Measurements from ENCODE around the gene KRTAP10-11. TPM values are rescaled to one million over a fixed set of nuclear protein-coding genes. Genes with fewer than 3 reads are reported as not detected.

The KRTAP10-11 gene
- total and polyA plus RNA-seq, 8 donors = not detected

- TF ChIP-seq, protein P1, sequence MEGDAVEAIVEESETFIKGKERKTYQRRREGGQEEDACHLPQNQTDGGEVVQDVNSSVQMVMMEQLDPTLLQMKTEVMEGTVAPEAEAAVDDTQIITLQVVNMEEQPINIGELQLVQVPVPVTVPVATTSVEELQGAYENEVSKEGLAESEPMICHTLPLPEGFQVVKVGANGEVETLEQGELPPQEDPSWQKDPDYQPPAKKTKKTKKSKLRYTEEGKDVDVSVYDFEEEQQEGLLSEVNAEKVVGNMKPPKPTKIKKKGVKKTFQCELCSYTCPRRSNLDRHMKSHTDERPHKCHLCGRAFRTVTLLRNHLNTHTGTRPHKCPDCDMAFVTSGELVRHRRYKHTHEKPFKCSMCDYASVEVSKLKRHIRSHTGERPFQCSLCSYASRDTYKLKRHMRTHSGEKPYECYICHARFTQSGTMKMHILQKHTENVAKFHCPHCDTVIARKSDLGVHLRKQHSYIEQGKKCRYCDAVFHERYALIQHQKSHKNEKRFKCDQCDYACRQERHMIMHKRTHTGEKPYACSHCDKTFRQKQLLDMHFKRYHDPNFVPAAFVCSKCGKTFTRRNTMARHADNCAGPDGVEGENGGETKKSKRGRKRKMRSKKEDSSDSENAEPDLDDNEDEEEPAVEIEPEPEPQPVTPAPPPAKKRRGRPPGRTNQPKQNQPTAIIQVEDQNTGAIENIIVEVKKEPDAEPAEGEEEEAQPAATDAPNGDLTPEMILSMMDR (IDR thresholded peaks at IDR 0.05) = no peak
- Histone ChIP-seq H3K27ac (no peak overlapping the region), H3K27me3 (no peaks in the 10 kb centered on the region), H3K9me3 (no peaks in the 10 kb centered on the region), H3K4me3 (no peak overlapping the region), H3K4me1 (no peaks in the 10 kb centered on the region), H3K36me3 (no peaks in the 10 kb centered on the region)
- ATAC-seq (no peak), DNase-seq (no peak), FAIRE-seq (no peak)
- WGBS, 2 donors = 60 to 63% methylated on average over 14 of the region's 14 CpGs
- intact Hi-C loops (cut with DNase I) = no loop called here
Measured at GRCh38 chr21:44643741-44644310, 2.4 kb upstream of the KRTAP10-11 start.

GRCh38 chr21:44644878-44645277 is 1.3 kb upstream of the KRTAP10-11 start:
- no peak for ATAC-seq
- no peaks in the 10 kb centered on the region for H3K4me1 ChIP-seq
- intact Hi-C loops (cut with DNase I) = no loop called here
- no peaks in the 10 kb centered on the region for H3K27me3 ChIP-seq
- H3K9me3 ChIP-seq = no peaks in the 10 kb centered on the region
- TF ChIP-seq, protein P1 (IDR thresholded peaks at IDR 0.05) = no peak
- WGBS, 2 donors = 31 to 39% methylated on average over 2 of the region's 2 CpGs
- FAIRE-seq = no peak
- no peak for DNase-seq
- H3K36me3 ChIP-seq = no peaks in the 10 kb centered on the region
- no peak overlapping the region for H3K27ac ChIP-seq
- H3K4me3 ChIP-seq = no peak overlapping the region

- H3K4me3 ChIP-seq = no peak overlapping the region
- TF ChIP-seq, protein P1 (IDR thresholded peaks at IDR 0.05) = no peak
- 32 to 34% methylated on average over 8 of the region's 8 CpGs for WGBS, 2 donors
- no peak overlapping the region for H3K27ac ChIP-seq
- H3K27me3 ChIP-seq = no peaks in the 10 kb centered on the region
- intact Hi-C loops (cut with DNase I) = no loop called here
- no peak for DNase-seq
- H3K36me3 ChIP-seq = no peaks in the 10 kb centered on the region
- no peak for FAIRE-seq
- no peak for ATAC-seq
- no peaks in the 10 kb centered on the region for H3K9me3 ChIP-seq
- H3K4me1 ChIP-seq = no peaks in the 10 kb centered on the region
Measured at GRCh38 chr21:44647222-44647552, 973 bp downstream of the KRTAP10-11 start.

- ATAC-seq = no peak
- no peaks in the 10 kb centered on the region for H3K4me1 ChIP-seq
- H3K4me3 ChIP-seq = no peak overlapping the region
- no peaks in the 10 kb centered on the region for H3K36me3 ChIP-seq
- TF ChIP-seq, protein P1 (IDR thresholded peaks at IDR 0.05) = no peak
- WGBS, 2 donors = 55 to 74% methylated on average over 33 of the region's 33 CpGs
- H3K27ac ChIP-seq = no peak overlapping the region
- no peak for DNase-seq
- intact Hi-C loops (cut with DNase I) = no loop called here
- no peaks in the 10 kb centered on the region for H3K27me3 ChIP-seq
- FAIRE-seq = no peak
- H3K9me3 ChIP-seq = no peaks in the 10 kb centered on the region
Measured at GRCh38 chr21:44648557-44649311, 2.5 kb downstream of the KRTAP10-11 start.

DNA sequence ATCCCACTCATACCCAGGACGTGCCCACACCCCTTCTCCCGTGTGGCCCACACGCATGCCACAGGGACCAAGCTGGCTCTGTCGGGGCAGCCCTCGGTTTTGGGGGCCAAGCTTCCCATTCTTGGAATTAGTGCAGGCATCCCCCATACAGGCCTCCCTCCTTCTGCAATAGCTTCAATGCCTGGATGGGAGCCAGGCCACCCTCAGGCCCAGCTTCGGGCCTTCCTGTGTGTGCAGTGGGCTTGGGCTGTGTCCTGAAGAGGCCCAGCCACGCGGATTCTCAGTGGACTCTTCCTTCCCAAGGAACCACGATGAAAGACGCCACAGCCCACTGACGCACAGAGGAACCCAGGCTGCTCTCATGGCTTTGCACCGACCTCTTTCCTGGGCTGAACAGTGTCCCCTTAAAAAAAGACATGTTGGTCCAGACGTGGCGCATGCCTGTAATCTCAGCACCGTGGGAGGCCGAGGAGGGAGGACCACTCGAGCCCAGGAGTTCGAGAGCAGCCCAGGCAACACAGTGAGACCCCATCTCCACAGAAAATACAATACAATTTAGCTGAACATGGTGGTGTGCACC is 3.4 kb downstream of the KRTAP10-11 start:
- Histone ChIP-seq H3K36me3 (no peaks in the 10 kb centered on the region), H3K9me3 (no peaks in the 10 kb centered on the region), H3K4me3 (no peak overlapping the region), H3K27ac (no peak overlapping the region), H3K27me3 (no peaks in the 10 kb centered on the region), H3K4me1 (no peaks in the 10 kb centered on the region)
- ATAC-seq (no peak), DNase-seq (no peak), FAIRE-seq (no peak)
- intact Hi-C loops (cut with DNase I) = no loop called here
- 78 to 82% methylated on average over 18 of the region's 18 CpGs for WGBS, 2 donors
- TF ChIP-seq, protein P1 (IDR thresholded peaks at IDR 0.05) = no peak

All from pancreas (tissue), 10 donors.